ENCODE measurements around the gene PKN3. TPM values are rescaled to one million over a fixed set of nuclear protein-coding genes. Genes with fewer than 3 reads are reported as not detected.

Gene PKN3
- total and polyA plus RNA-seq, 2 of the 13 experiments (the other 11 are each of a cell fraction or from before 2014, with no cell fraction given), result 10.5 to 13.2 TPM

DNA sequence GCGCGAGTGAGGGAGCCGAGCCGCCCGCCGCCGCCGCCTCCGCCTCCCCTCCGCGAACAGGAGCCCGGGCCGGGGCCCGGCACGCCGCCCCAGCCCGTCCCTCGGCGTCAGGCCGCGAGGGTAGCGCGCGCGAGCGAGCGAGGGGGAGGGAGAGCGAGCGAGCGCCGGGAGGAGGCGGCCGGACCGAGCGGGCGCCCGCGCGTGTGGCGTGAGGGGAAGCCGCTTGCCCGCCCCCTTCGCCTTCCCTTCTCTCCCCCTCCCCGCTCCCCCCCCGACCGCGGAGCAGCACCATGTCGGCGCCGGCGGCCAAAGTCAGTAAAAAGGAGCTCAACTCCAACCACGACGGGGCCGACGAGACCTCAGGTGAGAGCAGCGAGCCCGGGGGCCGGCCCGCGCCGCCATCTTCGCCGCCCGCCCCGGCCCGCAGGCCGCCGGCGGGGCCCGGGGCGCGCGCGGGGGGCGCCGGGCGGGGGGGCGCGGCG, 13.0 kb upstream of the PKN3 start:
- TF ChIP-seq AGO2 (optimal IDR thresholded peaks at IDR 0.05; ENCODE audit: low read depth, low read length), result peak; percentile 63
- 0 out of 2 replicates have a peak, but pooled peaks have one; percentile 4 for TF ChIP-seq SALL1 (CRISPR knock-in tag; IDR thresholded peaks at IDR 0.05)
- no peak for TF ChIP-seq ZNF883 (CRISPR knock-in tag; IDR thresholded peaks at IDR 0.05; ENCODE audit: not compliant biosample characterization)
- TF ChIP-seq HNRNPK (IDR thresholded peaks at IDR 0.05; ENCODE audit: low read depth, low read length, poor library complexity, severe bottlenecking), result peak; percentile 67
- TF ChIP-seq, protein P1, sequence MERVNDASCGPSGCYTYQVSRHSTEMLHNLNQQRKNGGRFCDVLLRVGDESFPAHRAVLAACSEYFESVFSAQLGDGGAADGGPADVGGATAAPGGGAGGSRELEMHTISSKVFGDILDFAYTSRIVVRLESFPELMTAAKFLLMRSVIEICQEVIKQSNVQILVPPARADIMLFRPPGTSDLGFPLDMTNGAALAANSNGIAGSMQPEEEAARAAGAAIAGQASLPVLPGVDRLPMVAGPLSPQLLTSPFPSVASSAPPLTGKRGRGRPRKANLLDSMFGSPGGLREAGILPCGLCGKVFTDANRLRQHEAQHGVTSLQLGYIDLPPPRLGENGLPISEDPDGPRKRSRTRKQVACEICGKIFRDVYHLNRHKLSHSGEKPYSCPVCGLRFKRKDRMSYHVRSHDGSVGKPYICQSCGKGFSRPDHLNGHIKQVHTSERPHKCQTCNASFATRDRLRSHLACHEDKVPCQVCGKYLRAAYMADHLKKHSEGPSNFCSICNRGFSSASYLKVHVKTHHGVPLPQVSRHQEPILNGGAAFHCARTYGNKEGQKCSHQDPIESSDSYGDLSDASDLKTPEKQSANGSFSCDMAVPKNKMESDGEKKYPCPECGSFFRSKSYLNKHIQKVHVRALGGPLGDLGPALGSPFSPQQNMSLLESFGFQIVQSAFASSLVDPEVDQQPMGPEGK (CRISPR knock-in tag; IDR thresholded peaks at IDR 0.05), result peak; percentile 27; the same call in 1 of the 2 replicates
- no peak for TF ChIP-seq ARNTL (CRISPR knock-in tag; IDR thresholded peaks at IDR 0.05)
- TF ChIP-seq SATB2 (CRISPR knock-in tag; IDR thresholded peaks at IDR 0.05), result no peak
- no peak for TF ChIP-seq MIER2 (CRISPR knock-in tag; IDR thresholded peaks at IDR 0.05)
- TF ChIP-seq NCOA5 (CRISPR knock-in tag; IDR thresholded peaks at IDR 0.05), result no peak
- TF ChIP-seq ZNF17 (CRISPR knock-in tag; IDR thresholded peaks at IDR 0.05), result no peak
- TF ChIP-seq CEBPZ (IDR thresholded peaks at IDR 0.05; ENCODE audit: low read length), result no peak
- TF ChIP-seq ERF (CRISPR knock-in tag; IDR thresholded peaks at IDR 0.05), result no peak
- TF ChIP-seq, protein P2, sequence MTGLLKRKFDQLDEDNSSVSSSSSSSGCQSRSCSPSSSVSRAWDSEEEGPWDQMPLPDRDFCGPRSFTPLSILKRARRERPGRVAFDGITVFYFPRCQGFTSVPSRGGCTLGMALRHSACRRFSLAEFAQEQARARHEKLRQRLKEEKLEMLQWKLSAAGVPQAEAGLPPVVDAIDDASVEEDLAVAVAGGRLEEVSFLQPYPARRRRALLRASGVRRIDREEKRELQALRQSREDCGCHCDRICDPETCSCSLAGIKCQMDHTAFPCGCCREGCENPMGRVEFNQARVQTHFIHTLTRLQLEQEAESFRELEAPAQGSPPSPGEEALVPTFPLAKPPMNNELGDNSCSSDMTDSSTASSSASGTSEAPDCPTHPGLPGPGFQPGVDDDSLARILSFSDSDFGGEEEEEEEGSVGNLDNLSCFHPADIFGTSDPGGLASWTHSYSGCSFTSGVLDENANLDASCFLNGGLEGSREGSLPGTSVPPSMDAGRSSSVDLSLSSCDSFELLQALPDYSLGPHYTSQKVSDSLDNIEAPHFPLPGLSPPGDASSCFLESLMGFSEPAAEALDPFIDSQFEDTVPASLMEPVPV (CRISPR knock-in tag; IDR thresholded peaks at IDR 0.05), result no peak
- peak; percentile 7 for TF ChIP-seq SKI (IDR thresholded peaks at IDR 0.05; ENCODE audit: partially characterized antibody)
- TF ChIP-seq YY1 (IDR thresholded peaks at IDR 0.05; ENCODE audit: insufficient read depth, insufficient replicate concordance, low read depth, low read length), result peak; percentile 41
- 0 out of 2 replicates have a peak, but pooled peaks have one; percentile 13 for TF ChIP-seq ZNF558 (CRISPR knock-in tag; IDR thresholded peaks at IDR 0.05; ENCODE audit: borderline replicate concordance)
- TF ChIP-seq KLF13 (CRISPR knock-in tag; IDR thresholded peaks at IDR 0.05), result no peak
- no peak for FAIRE-seq
- peak overlapping the region; percentile 78 for H3K27ac ChIP-seq (ENCODE audit: extremely low read length, insufficient read depth, low read length)
- H3K27me3 ChIP-seq (ENCODE audit: control insufficient read depth in 1 of 2, insufficient read depth in 2 of 2, low read length in 2 of 2), result no peaks in the 10 kb centered on the region; a peak in 1 of 5 replicates
- H4K20me1 ChIP-seq (ENCODE audit: insufficient read depth, low read length), result peaks cover 19% of the 10 kb centered on the region
- 1% methylated on average over 16 of the region's 80 CpGs for WGBS (ENCODE audit: low lambda C conversion rate)
- BruUV-seq (replicated peaks), result no TSS peak
- H3K9me3 ChIP-seq (ENCODE audit: low read length), result no peaks in the 10 kb centered on the region
- intact Hi-C loops (cut with micrococcal nuclease; ENCODE audit: unreplicated experiment), result loop anchor here (5.0 kb wide), 1 partner anchor 52 kb away; no protein-coding TSS in a partner anchor
- H3K4me1 ChIP-seq (ENCODE audit: insufficient read depth, low read length), result peaks cover 61% of the 10 kb centered on the region
- POLR2A ChIA-PET, result interaction anchor here (0.6 to 1.3 kb wide), 5 partner anchors 26 to 140 kb away, joined by 3 to 6 read pairs (median 3); partner anchors contain the start of genes DYNC2I2 and SPOUT1
- peak overlapping the region; percentile 63 to 77 (median 71); a peak in 5 of 6 replicates for H3K4me3 ChIP-seq (replicated peaks in 1 of 3; ENCODE audit: insufficient read depth in 1 of 3, low read depth in 2 of 3, low read length in 3 of 3)
- no peak overlapping the region for H2AFZ ChIP-seq (ENCODE audit: low read length)
- H3K4me2 ChIP-seq (ENCODE audit: low read depth, low read length), result no peak overlapping the region
- peak overlapping the region; percentile 83 for H3K9ac ChIP-seq (ENCODE audit: insufficient read depth, low read depth, low read length)
- H3K36me3 ChIP-seq (replicated peaks in 1 of 2; ENCODE audit: control insufficient read depth in 1 of 2, insufficient read depth in 2 of 2, low read length in 2 of 2), result peaks cover 5 to 31% of the 10 kb centered on the region in 2 experiments; a peak in 4 of 5 replicates
- CTCF ChIA-PET (ENCODE audit: low intra/inter-chr PET ratio, low total read pairs), result no interaction called here
- no peak for ATAC-seq
- no peak for DNase-seq (ENCODE audit: low spot score)
- in situ Hi-C loops (cut with HindIII; ENCODE audit: extremely low pct_ligation_motif_present, low pct_unique_long_range_greater_than_20kb), result no loop called here
- peaks cover 41% of the 10 kb centered on the region for H3K79me2 ChIP-seq (ENCODE audit: insufficient read depth, low read length)
